Muscle of leg (tissue), 11 donors: Measurements from ENCODE around the gene PPP1R9A. TPM values are rescaled to one million over a fixed set of nuclear protein-coding genes. Genes with fewer than 3 reads are reported as not detected.
A peak's percentile ranks its signal among the peaks of the same experiment; 100 is the strongest.

Experiments used
- DNase-seq: peaks from one replicate; pipeline ENCODE4 v3.0.0; 2013
- H3K27ac ChIP-seq: one replicate; pipeline ENCODE4 v1.5.1; 2013; ENCODE audit warnings: mild to moderate bottlenecking, low read length, control low read depth
- H3K27me3 ChIP-seq: one replicate; pipeline ENCODE4 v1.6.1; 2013; ENCODE audit warnings: low read length; ENCODE audit not compliant: control insufficient read depth, insufficient read depth
- H3K36me3 ChIP-seq: one replicate; pipeline ENCODE4 v1.6.1; 2013; ENCODE audit warnings: low read length; ENCODE audit not compliant: control insufficient read depth, insufficient read depth
- H3K4me1 ChIP-seq: one replicate; pipeline ENCODE4 v1.6.1; 2013; ENCODE audit warnings: low read length; ENCODE audit not compliant: control insufficient read depth, insufficient read depth
- H3K4me3 ChIP-seq: one replicate; pipeline ENCODE4 v1.5.1; 2013; ENCODE audit warnings: low read length, control low read depth
- H3K9me3 ChIP-seq: replicated peaks from 2 replicates; pipeline ENCODE4 v1.6.1; 2013; ENCODE audit warnings: low read depth, low read length; ENCODE audit not compliant: control insufficient read depth
- WGBS: methylation state at CpG from one replicate; pipeline ENCODE4 v1.1.5; 2013; ENCODE audit warnings: missing lambda C conversion rate; ENCODE audit not compliant: insufficient coverage; 5-methylcytosine and 5-hydroxymethylcytosine counted together
- polyA plus RNA-seq, 8 donors: library from polyadenylated mRNA; unstranded; fragments of 120-200 nt; gene quantifications; one replicate each; pipeline versions ENCODE4 v1.2.1 to v1.2.3, GENCODE V29; 2013; ENCODE audit warnings: inconsistent platforms in 1 of 8, low replicate concordance in 1 of 8; ENCODE audit not compliant: insufficient read length in 8 of 8, insufficient read depth in 1 of 8
- total RNA-seq: library from RNA; stranded (reverse); fragments of 120-200 nt; gene quantifications from one replicate; pipeline ENCODE4 v1.2.4, GENCODE V29; 2013

PPP1R9A gene
- total and polyA plus RNA-seq, 9 donors = 14.8 to 45.0 (median 19.8) TPM

- Histone ChIP-seq H3K4me3 (no peak overlapping the region), H3K4me1 (peaks cover 4% of the 10 kb centered on the region), H3K27ac (no peak overlapping the region), H3K36me3 (no peaks in the 10 kb centered on the region), H3K9me3 (no peaks in the 10 kb centered on the region), H3K27me3 (no peaks in the 10 kb centered on the region)
- no peak for DNase-seq
- no CpG with 5 or more reads among the region's 2 CpGs for WGBS
Observed at GRCh38 chr7:95054386-95054785, 147.0 kb downstream of the PPP1R9A start.

GRCh38 chr7:95055295-95055694, 147.9 kb downstream of the PPP1R9A start:
- Histone ChIP-seq H3K27ac (peak overlapping the region; percentile 80), H3K36me3 (no peaks in the 10 kb centered on the region), H3K4me3 (no peak overlapping the region), H3K27me3 (no peaks in the 10 kb centered on the region), H3K9me3 (no peaks in the 10 kb centered on the region), H3K4me1 (peaks cover 10% of the 10 kb centered on the region)
- 60% methylated on average over 1 of the region's 1 CpG for WGBS
- no peak for DNase-seq

GRCh38 chr7:95056107-95056739, 148.8 kb downstream of the PPP1R9A start:
- Histone ChIP-seq H3K4me1 (peaks cover 10% of the 10 kb centered on the region), H3K27me3 (no peaks in the 10 kb centered on the region), H3K4me3 (no peak overlapping the region), H3K9me3 (no peaks in the 10 kb centered on the region), H3K36me3 (no peaks in the 10 kb centered on the region), H3K27ac (peak overlapping the region; percentile 80)
- no CpG with 5 or more reads among the region's 1 CpG for WGBS
- peak; percentile 94 for DNase-seq

GRCh38 chr7:95056901-95057300, 149.5 kb downstream of the PPP1R9A start:
- Histone ChIP-seq H3K27me3 (no peaks in the 10 kb centered on the region), H3K27ac (peak overlapping the region; percentile 80), H3K9me3 (no peaks in the 10 kb centered on the region), H3K4me3 (no peak overlapping the region), H3K36me3 (no peaks in the 10 kb centered on the region), H3K4me1 (peaks cover 10% of the 10 kb centered on the region)
- peak; percentile 93 for DNase-seq

- H3K27me3 ChIP-seq = no peaks in the 10 kb centered on the region
- WGBS = 60% methylated on average over 2 of the region's 4 CpGs
- H3K4me3 ChIP-seq = no peak overlapping the region
- peak overlapping the region; percentile 39 for H3K27ac ChIP-seq
- H3K9me3 ChIP-seq = no peaks in the 10 kb centered on the region
- no peaks in the 10 kb centered on the region for H3K36me3 ChIP-seq
- peak; percentile 44 for DNase-seq
- peaks cover 12% of the 10 kb centered on the region for H3K4me1 ChIP-seq
Observed at GRCh38 chr7:95059842-95060313, 152.5 kb downstream of the PPP1R9A start.

GRCh38 chr7:95062901-95063300, 155.5 kb downstream of the PPP1R9A start:
- DNase-seq = peak; percentile 83
- H3K4me3 ChIP-seq = no peak overlapping the region
- H3K36me3 ChIP-seq = no peaks in the 10 kb centered on the region
- H3K27ac ChIP-seq = peak overlapping the region; percentile 45
- no peaks in the 10 kb centered on the region for H3K9me3 ChIP-seq
- H3K4me1 ChIP-seq = peaks cover 15% of the 10 kb centered on the region
- no peaks in the 10 kb centered on the region for H3K27me3 ChIP-seq

- Histone ChIP-seq H3K4me1 (peaks cover 5% of the 10 kb centered on the region), H3K27me3 (no peaks in the 10 kb centered on the region), H3K4me3 (no peak overlapping the region), H3K9me3 (no peaks in the 10 kb centered on the region), H3K27ac (peak overlapping the region; percentile 81), H3K36me3 (no peaks in the 10 kb centered on the region)
- WGBS = no CpG with 5 or more reads among the region's 6 CpGs
- peak; percentile 96 for DNase-seq
Observed at GRCh38 chr7:95066737-95067530, 159.5 kb downstream of the PPP1R9A start.

- Histone ChIP-seq H3K36me3 (no peaks in the 10 kb centered on the region), H3K4me3 (no peak overlapping the region), H3K27me3 (no peaks in the 10 kb centered on the region), H3K27ac (no peak overlapping the region), H3K4me1 (peaks cover 9% of the 10 kb centered on the region), H3K9me3 (no peaks in the 10 kb centered on the region)
- no CpG with 5 or more reads among the region's 4 CpGs for WGBS
- DNase-seq = no peak
Observed at GRCh38 chr7:95088536-95089215, 181.3 kb downstream of the PPP1R9A start.

- Histone ChIP-seq H3K9me3 (no peaks in the 10 kb centered on the region), H3K4me1 (peaks cover 9% of the 10 kb centered on the region), H3K27ac (no peak overlapping the region), H3K4me3 (no peak overlapping the region), H3K27me3 (no peaks in the 10 kb centered on the region), H3K36me3 (no peaks in the 10 kb centered on the region)
- WGBS = no CpG with 5 or more reads among the region's 4 CpGs
- peak; percentile 76 for DNase-seq
Observed at GRCh38 chr7:95089414-95090315, 182.3 kb downstream of the PPP1R9A start.
